Type B pancreatic cell (in vitro differentiated cells): ENCODE measurements around the gene CORO7. TPM values are rescaled to one million over a fixed set of nuclear protein-coding genes. Genes with fewer than 3 reads are reported as not detected.
A peak's percentile ranks its signal among the peaks of the same experiment; 100 is the strongest.

Source experiments
- DNase-seq: peaks from one replicate; pipeline ENCODE4 v3.0.0; 2021; ENCODE audit warnings: mixed read lengths; ENCODE audit not compliant: unreplicated experiment; ENCODE audit errors: extremely low spot score
- H3K27ac Mint-ChIP-seq: 2 replicates; pipeline ENCODE4 v1.8.0; 2021; ENCODE audit warnings: mild to moderate bottlenecking, mixed read lengths
- H3K27me3 Mint-ChIP-seq: 2 replicates; pipeline ENCODE4 v1.8.0; 2021; ENCODE audit warnings: mixed read lengths
- H3K36me3 Mint-ChIP-seq: 2 replicates; pipeline ENCODE4 v1.8.0; 2021; ENCODE audit warnings: mixed read lengths
- H3K4me1 Mint-ChIP-seq: one replicate; pipeline ENCODE4 v1.8.0; 2021; ENCODE audit warnings: mixed read lengths; ENCODE audit not compliant: unreplicated experiment
- H3K4me3 Mint-ChIP-seq: 2 replicates; pipeline ENCODE4 v1.8.0; 2021; ENCODE audit warnings: mild to moderate bottlenecking, mixed read lengths
- H3K9me3 Mint-ChIP-seq: 2 replicates; pipeline ENCODE4 v1.8.0; 2021; ENCODE audit warnings: mixed read lengths
- long read RNA-seq: library from polyadenylated mRNA; unstranded; transcript quantifications from one replicate; pipeline ENCODE4 v2.0.0, GENCODE V29; 2020
- total RNA-seq: library from RNA; stranded (reverse); gene quantifications from 2 replicates; pipeline ENCODE4 v1.2.1, GENCODE V29; 2021; ENCODE audit warnings: low replicate concordance
- TF ChIP-seq, protein P1 (sequence below): fragments of 200-600 bp; sonication (generic); conservative IDR thresholded peaks from 2 replicates; pipeline ENCODE4 v1.5.0; 2021; ENCODE audit warnings: antibody characterized with exemption, mild to moderate bottlenecking

CORO7 gene
- total RNA-seq = 32.3 and 41.4 TPM in 2 replicates
- long read RNA-seq, partial matches to known transcripts = 4 of 7 reads
- long read RNA-seq, other reads (novel, unspliced or antisense) = 2 of 7 reads

DNA sequence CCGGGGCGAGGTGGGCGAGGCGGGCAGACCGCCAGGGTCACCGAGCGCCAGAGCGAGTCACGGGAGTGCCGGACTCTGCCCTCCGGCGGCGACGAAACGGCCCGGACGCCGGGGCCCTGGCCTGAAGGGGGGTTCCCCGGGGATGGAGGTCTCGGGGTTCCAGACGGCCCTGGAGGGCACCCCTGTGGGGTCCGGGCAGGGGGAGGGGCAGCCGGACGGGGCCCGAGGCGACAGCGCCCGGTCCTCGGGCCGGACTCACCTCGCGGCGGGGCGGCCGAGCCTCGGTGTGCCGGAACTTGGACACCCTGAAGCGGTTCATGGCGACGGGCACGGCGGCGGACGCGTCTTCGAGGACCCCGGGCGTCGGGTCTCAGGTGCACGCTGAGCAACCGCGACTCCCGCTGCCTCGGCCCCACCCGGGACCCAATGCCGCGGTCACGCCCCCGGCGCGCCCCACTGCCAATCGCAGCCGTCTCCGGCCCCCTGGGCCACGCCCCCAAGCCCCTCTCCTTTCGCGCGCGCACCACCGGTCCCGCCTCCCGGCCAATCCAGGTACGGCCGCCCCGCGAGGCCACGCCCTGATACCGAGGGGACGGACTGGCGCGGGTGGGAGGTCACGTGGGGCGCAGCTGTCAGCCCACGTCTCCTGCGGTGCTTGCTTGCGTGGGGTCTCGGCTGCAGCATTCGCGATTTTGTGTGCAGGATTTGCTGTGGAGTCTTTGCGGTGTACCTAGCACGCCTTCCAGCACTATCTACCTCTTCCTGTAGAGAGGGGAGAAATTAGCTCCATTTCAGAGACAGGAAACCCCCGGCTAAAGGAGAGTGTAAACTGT, at the start of gene CORO7:
TSS of gene CORO7 (minus strand) at position 397 of the 833 bp plus-strand sequence. CDS start at position 319, 78 bp downstream.
- H3K27ac Mint-ChIP-seq = peak within 1 kb of the TSS; percentile 94
- DNase-seq = peak; percentile 96
- no peaks in the 10 kb centered on the region for H3K36me3 Mint-ChIP-seq
- TF ChIP-seq, protein P1, sequence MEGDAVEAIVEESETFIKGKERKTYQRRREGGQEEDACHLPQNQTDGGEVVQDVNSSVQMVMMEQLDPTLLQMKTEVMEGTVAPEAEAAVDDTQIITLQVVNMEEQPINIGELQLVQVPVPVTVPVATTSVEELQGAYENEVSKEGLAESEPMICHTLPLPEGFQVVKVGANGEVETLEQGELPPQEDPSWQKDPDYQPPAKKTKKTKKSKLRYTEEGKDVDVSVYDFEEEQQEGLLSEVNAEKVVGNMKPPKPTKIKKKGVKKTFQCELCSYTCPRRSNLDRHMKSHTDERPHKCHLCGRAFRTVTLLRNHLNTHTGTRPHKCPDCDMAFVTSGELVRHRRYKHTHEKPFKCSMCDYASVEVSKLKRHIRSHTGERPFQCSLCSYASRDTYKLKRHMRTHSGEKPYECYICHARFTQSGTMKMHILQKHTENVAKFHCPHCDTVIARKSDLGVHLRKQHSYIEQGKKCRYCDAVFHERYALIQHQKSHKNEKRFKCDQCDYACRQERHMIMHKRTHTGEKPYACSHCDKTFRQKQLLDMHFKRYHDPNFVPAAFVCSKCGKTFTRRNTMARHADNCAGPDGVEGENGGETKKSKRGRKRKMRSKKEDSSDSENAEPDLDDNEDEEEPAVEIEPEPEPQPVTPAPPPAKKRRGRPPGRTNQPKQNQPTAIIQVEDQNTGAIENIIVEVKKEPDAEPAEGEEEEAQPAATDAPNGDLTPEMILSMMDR = no peak
- peaks cover 13% of the 10 kb centered on the region for H3K4me1 Mint-ChIP-seq
- no peaks in the 10 kb centered on the region for H3K9me3 Mint-ChIP-seq
- H3K4me3 Mint-ChIP-seq = peak within 1 kb of the TSS; percentile 95
- peaks cover 3% of the 10 kb centered on the region for H3K27me3 Mint-ChIP-seq

DNA sequence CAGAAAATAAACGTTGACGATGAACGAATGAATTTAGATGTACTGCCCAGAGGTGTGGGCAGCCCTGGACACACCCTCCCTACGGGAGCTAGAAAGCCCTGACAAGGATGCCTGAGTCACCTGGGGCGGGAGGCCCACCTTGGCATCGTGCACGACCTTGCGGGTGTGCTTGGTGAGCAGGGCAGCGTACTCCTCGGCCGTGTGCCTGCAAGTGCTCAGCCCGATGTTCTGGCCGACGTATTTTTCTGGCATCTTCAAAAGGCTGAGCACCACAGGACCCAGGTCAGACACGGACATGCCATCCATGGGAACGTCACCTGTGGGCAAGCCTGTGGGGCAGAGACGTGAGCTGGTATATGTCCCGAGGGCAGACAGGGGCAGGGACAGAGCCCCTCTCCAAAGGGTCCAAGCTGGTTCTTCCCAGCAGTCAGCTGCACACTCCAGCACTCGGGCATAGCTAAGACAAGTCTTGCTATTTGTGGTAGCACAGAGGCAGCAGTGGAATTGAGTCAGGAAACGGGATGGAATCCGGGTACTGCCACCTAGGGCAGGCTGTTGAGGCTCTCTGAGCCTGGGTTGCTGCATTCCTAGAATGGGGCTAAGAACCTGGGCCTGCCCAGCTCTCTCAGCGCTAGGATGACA, 47.2 kb upstream of the CORO7 start:
- Mint-ChIP-seq H3K36me3 (peaks cover 9% of the 10 kb centered on the region), H3K27ac (peak overlapping the region; percentile 82), H3K4me1 (peaks cover 4% of the 10 kb centered on the region), H3K27me3 (no peaks in the 10 kb centered on the region), H3K9me3 (no peaks in the 10 kb centered on the region), H3K4me3 (no peak overlapping the region)
- TF ChIP-seq, protein P1 = no peak
- DNase-seq = no peak

DNA sequence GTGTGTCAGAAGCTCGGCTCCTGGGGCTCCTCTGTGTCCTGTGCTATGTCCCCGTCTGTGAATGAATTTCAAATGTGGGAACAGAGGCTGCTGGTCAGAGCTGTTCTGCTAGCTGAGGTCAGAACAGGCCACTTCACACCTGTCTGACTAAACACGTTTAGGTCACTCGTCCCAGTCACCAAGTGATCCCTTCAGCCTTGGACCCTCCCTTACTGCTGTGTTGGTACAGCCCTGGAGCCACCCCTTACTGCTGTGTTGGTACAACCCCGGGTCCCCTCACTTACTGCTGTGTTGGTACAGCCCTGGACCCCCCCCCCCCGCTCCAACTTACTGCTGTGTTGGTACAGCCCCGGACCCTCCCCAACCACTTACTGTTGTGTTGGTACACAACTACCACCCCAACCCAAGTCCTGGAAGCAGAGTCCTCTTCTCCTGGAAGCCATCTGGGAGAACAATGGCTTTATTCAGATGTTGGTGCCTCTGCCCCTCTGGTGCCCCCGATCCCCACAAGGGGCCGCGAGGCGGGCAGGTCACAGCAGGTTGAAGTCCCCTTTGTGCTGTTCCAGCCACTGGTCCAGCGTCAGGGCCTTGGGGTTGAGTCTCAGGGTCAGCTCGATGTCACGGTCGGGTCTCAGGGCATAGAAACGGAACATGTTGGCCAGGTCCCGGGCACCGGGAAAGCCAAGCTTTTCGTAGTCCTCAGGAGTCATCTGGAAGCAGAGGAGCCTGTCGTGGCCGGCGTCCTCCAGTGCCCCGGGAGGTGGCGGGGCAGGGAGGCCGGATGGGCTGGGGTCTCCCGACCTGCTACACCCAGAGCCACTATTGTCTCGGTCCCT, 45.1 kb upstream of the CORO7 start:
- H3K27ac Mint-ChIP-seq = no peak overlapping the region
- H3K4me1 Mint-ChIP-seq = peaks cover 4% of the 10 kb centered on the region
- TF ChIP-seq, protein P1 = no peak
- no peaks in the 10 kb centered on the region for H3K27me3 Mint-ChIP-seq
- no peak for DNase-seq
- H3K36me3 Mint-ChIP-seq = peaks cover 7% of the 10 kb centered on the region
- H3K4me3 Mint-ChIP-seq = no peak overlapping the region
- no peaks in the 10 kb centered on the region for H3K9me3 Mint-ChIP-seq

DNA sequence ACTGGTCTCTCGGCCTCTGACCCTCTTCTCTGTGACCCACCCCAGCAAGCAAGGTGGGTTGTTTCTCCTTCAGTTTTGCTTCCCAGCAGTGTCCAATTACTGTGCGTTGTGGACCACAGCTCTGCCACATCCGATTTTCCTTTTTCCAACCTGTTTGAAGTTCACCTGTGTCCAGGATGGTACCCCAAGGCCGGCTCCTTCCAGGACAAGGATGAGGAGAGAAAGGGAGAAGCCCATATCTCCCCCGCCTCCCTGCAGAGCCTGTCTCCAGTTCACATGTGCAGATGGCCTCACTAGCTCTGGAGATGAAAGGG, 44.5 kb upstream of the CORO7 start:
- DNase-seq = no peak
- H3K27ac Mint-ChIP-seq = no peak overlapping the region
- no peaks in the 10 kb centered on the region for H3K27me3 Mint-ChIP-seq
- no peak overlapping the region for H3K4me3 Mint-ChIP-seq
- peaks cover 4% of the 10 kb centered on the region for H3K4me1 Mint-ChIP-seq
- TF ChIP-seq, protein P1 = no peak
- peaks cover 7% of the 10 kb centered on the region for H3K36me3 Mint-ChIP-seq
- H3K9me3 Mint-ChIP-seq = no peaks in the 10 kb centered on the region

DNA sequence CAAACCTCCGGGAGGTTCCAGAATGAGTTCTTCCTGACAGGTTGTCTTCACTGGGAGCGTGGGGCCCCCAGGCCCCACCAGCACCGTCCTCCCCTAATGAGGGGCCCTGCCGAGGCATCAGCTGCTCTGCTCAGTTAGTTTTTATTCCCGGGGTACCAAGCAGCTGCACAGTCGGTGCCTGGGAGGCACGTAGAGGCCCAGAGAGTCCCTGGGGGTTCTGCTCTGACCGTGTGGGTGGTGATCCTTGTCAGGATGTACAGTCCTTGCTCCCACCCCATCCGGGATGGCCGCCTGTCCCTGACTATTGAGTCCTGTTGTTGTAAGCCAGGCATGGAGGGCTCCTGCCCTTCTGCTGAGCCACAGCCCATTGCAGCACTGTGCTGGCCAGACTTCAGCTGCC, 39.6 kb upstream of the CORO7 start:
- Mint-ChIP-seq H3K4me1 (peaks cover 2% of the 10 kb centered on the region), H3K4me3 (no peak overlapping the region), H3K9me3 (no peaks in the 10 kb centered on the region), H3K27ac (no peak overlapping the region), H3K27me3 (no peaks in the 10 kb centered on the region), H3K36me3 (peaks cover 2% of the 10 kb centered on the region)
- DNase-seq = no peak
- TF ChIP-seq, protein P1 = no peak
